Calu3 (cell line): ENCODE results near the gene COP1. TPM values are rescaled to one million over a fixed set of nuclear protein-coding genes. Genes with fewer than 3 reads are reported as not detected.

ENCODE experiments used
- BruUV-seq: library from RNA; stranded (reverse); fragments of 400-500 nt; replicated peaks from 2 replicates; lab custom pipeline; 2021; lab: Mats Ljungman, UMichigan
- CTCF ChIA-PET: fragments of 300-600 bp; sonication (Branson Sonifier 250); formaldehyde crosslinking; loops from one replicate; lab custom pipeline; 2022; ENCODE audit warnings: antibody characterized with exemption; lab: Charles Lee
- DNase-seq: peaks from one replicate; pipeline ENCODE4 v3.0.0; 2022
- H3K27ac Mint-ChIP-seq: one replicate; pipeline ENCODE4 v1.8.0; 2022; ENCODE audit warnings: mixed read lengths; ENCODE audit not compliant: unreplicated experiment
- H3K27me3 Mint-ChIP-seq: one replicate; pipeline ENCODE4 v1.8.0; 2022; ENCODE audit warnings: mixed read lengths; ENCODE audit not compliant: unreplicated experiment
- H3K36me3 Mint-ChIP-seq: one replicate; pipeline ENCODE4 v1.8.0; 2022; ENCODE audit warnings: mild to moderate bottlenecking, moderate library complexity, mixed read lengths; ENCODE audit not compliant: insufficient read depth, unreplicated experiment
- H3K4me1 Mint-ChIP-seq: one replicate; pipeline ENCODE4 v1.8.0; 2022; ENCODE audit warnings: mild to moderate bottlenecking, low read depth, mixed read lengths; ENCODE audit not compliant: unreplicated experiment
- H3K4me3 Mint-ChIP-seq: one replicate; pipeline ENCODE4 v1.8.0; 2022; ENCODE audit warnings: mild to moderate bottlenecking, low read depth, moderate library complexity, mixed read lengths; ENCODE audit not compliant: unreplicated experiment
- H3K9me3 Mint-ChIP-seq: one replicate; pipeline ENCODE4 v1.8.0; 2022; ENCODE audit warnings: low read depth, mixed read lengths; ENCODE audit not compliant: unreplicated experiment
- CTCF ChIP-seq: fragments of 200-600 bp; IDR thresholded peaks from one replicate; pipeline ENCODE4 v1.8.0; 2022; ENCODE audit warnings: antibody characterized with exemption; ENCODE audit not compliant: unreplicated experiment
- intact Hi-C: fragments of 100-400 bp; cut with micrococcal nuclease; formaldehyde crosslinking; loops from one replicate; pipeline ENCODE4 v1.10.0; 2022; ENCODE audit not compliant: unreplicated experiment
- total RNA-seq: library from RNA; stranded (reverse); gene quantifications from 2 replicates; pipeline ENCODE4 v1.2.3, GENCODE V29; 2022

COP1 gene
- total RNA-seq, 1 experiment from 2014 or later: 45.5 TPM

- Mint-ChIP-seq H3K4me3 (no peak overlapping the region), H3K4me1 (no peaks in the 10 kb centered on the region), H3K27ac (no peak overlapping the region), H3K36me3 (peaks cover 6% of the 10 kb centered on the region), H3K9me3 (no peaks in the 10 kb centered on the region), H3K27me3 (no peaks in the 10 kb centered on the region)
- BruUV-seq: no TSS peak
- no peak for DNase-seq
- CTCF ChIA-PET: no interaction called here
- no peak for TF ChIP-seq CTCF
- intact Hi-C loops: no loop called here
Observed at GRCh38 chr1:175969231-175969630, 237.9 kb downstream of the COP1 start.

- Mint-ChIP-seq H3K36me3 (peaks cover 6% of the 10 kb centered on the region), H3K9me3 (no peaks in the 10 kb centered on the region), H3K27ac (no peak overlapping the region), H3K4me1 (no peaks in the 10 kb centered on the region), H3K4me3 (no peak overlapping the region), H3K27me3 (no peaks in the 10 kb centered on the region)
- DNase-seq: no peak
- TF ChIP-seq CTCF: no peak
- CTCF ChIA-PET: no interaction called here
- intact Hi-C loops: no loop called here
- BruUV-seq: no TSS peak
Observed at GRCh38 chr1:175968486-175969172, 238.5 kb downstream of the COP1 start.

GRCh38 chr1:175963740-175964139, 243.3 kb downstream of the COP1 start:
- H3K4me1 Mint-ChIP-seq: no peaks in the 10 kb centered on the region
- intact Hi-C loops: loop anchor here (2.0 kb wide), 1 partner anchor 21 kb away; no protein-coding TSS in a partner anchor
- DNase-seq: no peak
- CTCF ChIA-PET: interaction anchor here (0.5 kb wide), 1 partner anchor 473 kb away, joined by 9 read pairs; no protein-coding TSS in a partner anchor
- no peaks in the 10 kb centered on the region for H3K27me3 Mint-ChIP-seq
- H3K9me3 Mint-ChIP-seq: no peaks in the 10 kb centered on the region
- no TSS peak for BruUV-seq
- no peak overlapping the region for H3K4me3 Mint-ChIP-seq
- H3K36me3 Mint-ChIP-seq: no peaks in the 10 kb centered on the region
- no peak overlapping the region for H3K27ac Mint-ChIP-seq
- no peak for TF ChIP-seq CTCF

GRCh38 chr1:175960169-175960568, 246.9 kb downstream of the COP1 start:
- BruUV-seq: no TSS peak
- TF ChIP-seq CTCF: no peak
- H3K4me1 Mint-ChIP-seq: no peaks in the 10 kb centered on the region

More at GRCh38 chr1:175960169-175960568, 246.9 kb downstream of the COP1 start:
- no peak for DNase-seq
- H3K27me3 Mint-ChIP-seq: no peaks in the 10 kb centered on the region
- intact Hi-C loops: no loop called here
- H3K36me3 Mint-ChIP-seq: no peaks in the 10 kb centered on the region
- no peak overlapping the region for H3K27ac Mint-ChIP-seq
- H3K9me3 Mint-ChIP-seq: no peaks in the 10 kb centered on the region
- no peak overlapping the region for H3K4me3 Mint-ChIP-seq
- CTCF ChIA-PET: no interaction called here
